ENCODE measurements around the gene CNOT2.

The CNOT2 gene

DNA sequence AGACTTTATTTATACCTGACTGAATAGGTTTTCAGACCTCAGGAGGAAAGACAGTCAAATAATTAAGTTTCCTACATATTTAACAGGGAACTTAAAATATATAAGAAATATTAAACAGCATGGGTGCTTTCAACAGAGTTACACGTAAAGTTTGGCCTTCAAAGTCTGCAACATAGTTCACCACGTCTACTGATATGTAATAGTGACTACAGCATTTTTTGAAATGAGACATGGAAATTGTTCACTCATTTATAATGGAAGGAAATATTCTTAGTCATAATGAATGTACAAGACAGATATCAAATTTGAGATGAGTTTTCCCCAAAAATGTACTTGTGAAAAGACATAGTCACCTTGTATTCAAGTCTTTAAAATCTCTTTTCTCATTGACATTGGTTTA lies 66.1 kb downstream of the CNOT2 start:
- TF ChIP-seq, protein P1, sequence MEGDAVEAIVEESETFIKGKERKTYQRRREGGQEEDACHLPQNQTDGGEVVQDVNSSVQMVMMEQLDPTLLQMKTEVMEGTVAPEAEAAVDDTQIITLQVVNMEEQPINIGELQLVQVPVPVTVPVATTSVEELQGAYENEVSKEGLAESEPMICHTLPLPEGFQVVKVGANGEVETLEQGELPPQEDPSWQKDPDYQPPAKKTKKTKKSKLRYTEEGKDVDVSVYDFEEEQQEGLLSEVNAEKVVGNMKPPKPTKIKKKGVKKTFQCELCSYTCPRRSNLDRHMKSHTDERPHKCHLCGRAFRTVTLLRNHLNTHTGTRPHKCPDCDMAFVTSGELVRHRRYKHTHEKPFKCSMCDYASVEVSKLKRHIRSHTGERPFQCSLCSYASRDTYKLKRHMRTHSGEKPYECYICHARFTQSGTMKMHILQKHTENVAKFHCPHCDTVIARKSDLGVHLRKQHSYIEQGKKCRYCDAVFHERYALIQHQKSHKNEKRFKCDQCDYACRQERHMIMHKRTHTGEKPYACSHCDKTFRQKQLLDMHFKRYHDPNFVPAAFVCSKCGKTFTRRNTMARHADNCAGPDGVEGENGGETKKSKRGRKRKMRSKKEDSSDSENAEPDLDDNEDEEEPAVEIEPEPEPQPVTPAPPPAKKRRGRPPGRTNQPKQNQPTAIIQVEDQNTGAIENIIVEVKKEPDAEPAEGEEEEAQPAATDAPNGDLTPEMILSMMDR (IDR thresholded peaks at IDR 0.05): no peak
- no peak for DNase-seq
- Mint-ChIP-seq H3K9me3 (peaks cover 18% of the 10 kb centered on the region), H3K27ac (no peak overlapping the region), H3K27me3 (ENCODE audit: low read depth, poor library complexity) (no peaks in the 10 kb centered on the region), H3K4me1 (no peaks in the 10 kb centered on the region), H3K4me3 (no peak overlapping the region), H3K36me3 (ENCODE audit: low read depth) (peaks cover 59% of the 10 kb centered on the region)

DNA sequence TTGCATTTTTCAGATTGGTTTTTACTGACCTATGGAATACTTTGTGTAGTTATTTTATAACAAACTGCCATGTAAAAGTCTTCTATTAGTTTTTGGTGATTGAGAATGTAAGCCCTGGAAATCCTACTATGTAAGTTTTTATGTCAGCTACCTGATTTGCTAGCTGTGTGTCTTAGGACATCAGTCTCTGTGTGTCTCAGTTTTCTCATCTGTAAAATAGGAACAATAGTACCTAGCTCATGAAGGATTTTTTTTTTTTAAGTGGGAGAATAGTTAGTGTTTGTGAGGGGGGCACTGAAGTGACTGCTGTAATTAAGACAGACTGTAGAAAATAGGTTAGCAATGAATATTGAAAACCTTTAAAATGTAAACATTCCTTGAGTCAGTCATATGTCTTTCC lies 70.9 kb downstream of the CNOT2 start:
- peaks cover 7% of the 10 kb centered on the region for H3K4me1 Mint-ChIP-seq
- peaks cover 38% of the 10 kb centered on the region for H3K36me3 Mint-ChIP-seq (ENCODE audit: low read depth)
- TF ChIP-seq, protein P1 (IDR thresholded peaks at IDR 0.05): no peak
- H3K27ac Mint-ChIP-seq: no peak overlapping the region
- DNase-seq: no peak
- H3K9me3 Mint-ChIP-seq: no peaks in the 10 kb centered on the region
- H3K4me3 Mint-ChIP-seq: no peak overlapping the region
- H3K27me3 Mint-ChIP-seq (ENCODE audit: low read depth, poor library complexity): no peaks in the 10 kb centered on the region

DNA sequence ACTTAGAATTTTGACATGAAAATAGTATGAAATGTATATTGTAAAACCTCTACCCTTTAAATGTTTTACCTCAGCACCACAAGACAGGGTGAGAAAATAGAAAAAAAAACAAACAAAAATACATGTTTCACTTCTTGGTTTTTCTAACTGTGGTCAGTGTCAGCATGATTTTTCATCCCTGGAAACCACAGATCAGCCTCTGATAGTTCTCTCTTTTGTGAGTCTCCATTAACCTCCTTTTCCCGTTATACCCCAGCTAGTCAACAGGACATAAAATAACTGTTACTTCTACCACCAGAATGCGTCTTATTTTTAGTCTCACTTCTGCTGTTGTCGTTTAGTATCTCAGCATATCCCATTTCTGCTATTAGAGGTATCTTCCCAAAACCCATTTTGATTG lies 74.5 kb downstream of the CNOT2 start:
- Mint-ChIP-seq H3K36me3 (ENCODE audit: low read depth) (peaks cover 34% of the 10 kb centered on the region), H3K27me3 (ENCODE audit: low read depth, poor library complexity) (no peaks in the 10 kb centered on the region), H3K4me1 (peaks cover 7% of the 10 kb centered on the region), H3K4me3 (no peak overlapping the region), H3K9me3 (no peaks in the 10 kb centered on the region), H3K27ac (peak overlapping the region; percentile 12)
- TF ChIP-seq, protein P1 (IDR thresholded peaks at IDR 0.05): no peak
- no peak for DNase-seq

DNA sequence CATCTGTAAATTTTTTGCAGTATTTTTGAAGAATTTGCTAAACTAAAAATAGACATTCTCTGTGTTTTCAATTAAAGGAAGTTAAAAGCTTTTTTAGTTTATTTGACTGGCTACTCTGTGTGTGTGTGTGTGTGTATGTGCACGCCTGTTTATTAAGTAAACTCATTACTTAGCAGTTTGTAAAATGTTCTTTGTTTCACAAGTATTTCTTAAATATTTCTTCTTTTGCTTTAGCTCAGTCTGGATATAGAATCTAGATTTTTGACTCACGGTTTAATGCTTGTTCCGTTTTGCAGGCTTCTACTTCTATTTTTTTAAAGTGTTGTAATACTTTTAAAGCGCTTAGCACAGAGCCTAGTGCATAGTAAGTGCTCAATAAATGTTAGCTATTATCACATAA lies 76.4 kb downstream of the CNOT2 start:
- H3K9me3 Mint-ChIP-seq: no peaks in the 10 kb centered on the region
- peaks cover 31% of the 10 kb centered on the region for H3K36me3 Mint-ChIP-seq (ENCODE audit: low read depth)
- H3K27me3 Mint-ChIP-seq (ENCODE audit: low read depth, poor library complexity): no peaks in the 10 kb centered on the region
- peaks cover 7% of the 10 kb centered on the region for H3K4me1 Mint-ChIP-seq
- H3K27ac Mint-ChIP-seq: no peak overlapping the region
- no peak overlapping the region for H3K4me3 Mint-ChIP-seq
- DNase-seq: no peak
- TF ChIP-seq, protein P1 (IDR thresholded peaks at IDR 0.05): no peak

DNA sequence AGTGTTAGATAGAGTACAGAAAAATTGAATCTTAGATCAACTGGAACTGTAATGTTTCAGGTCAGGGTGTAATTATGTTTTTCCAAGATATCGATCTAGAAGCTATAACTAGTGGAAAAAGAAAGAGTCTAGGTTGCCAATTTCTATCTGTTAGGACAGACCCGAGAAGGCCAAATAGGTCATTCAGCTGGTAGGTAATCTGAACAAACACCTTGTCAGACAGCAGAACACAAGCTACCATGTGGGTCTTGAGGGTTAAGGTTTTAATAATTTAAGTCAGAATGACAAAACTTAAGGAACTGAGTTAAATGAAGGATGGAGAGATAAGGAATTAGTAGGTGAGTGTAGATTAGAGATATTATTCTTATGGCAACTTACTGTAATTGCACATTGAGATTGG lies 78.0 kb downstream of the CNOT2 start:
- no peaks in the 10 kb centered on the region for H3K4me1 Mint-ChIP-seq
- H3K9me3 Mint-ChIP-seq: no peaks in the 10 kb centered on the region
- DNase-seq: no peak
- TF ChIP-seq, protein P1 (IDR thresholded peaks at IDR 0.05): no peak
- H3K27me3 Mint-ChIP-seq (ENCODE audit: low read depth, poor library complexity): no peaks in the 10 kb centered on the region
- H3K27ac Mint-ChIP-seq: no peak overlapping the region
- peaks cover 27% of the 10 kb centered on the region for H3K36me3 Mint-ChIP-seq (ENCODE audit: low read depth)
- no peak overlapping the region for H3K4me3 Mint-ChIP-seq

DNA sequence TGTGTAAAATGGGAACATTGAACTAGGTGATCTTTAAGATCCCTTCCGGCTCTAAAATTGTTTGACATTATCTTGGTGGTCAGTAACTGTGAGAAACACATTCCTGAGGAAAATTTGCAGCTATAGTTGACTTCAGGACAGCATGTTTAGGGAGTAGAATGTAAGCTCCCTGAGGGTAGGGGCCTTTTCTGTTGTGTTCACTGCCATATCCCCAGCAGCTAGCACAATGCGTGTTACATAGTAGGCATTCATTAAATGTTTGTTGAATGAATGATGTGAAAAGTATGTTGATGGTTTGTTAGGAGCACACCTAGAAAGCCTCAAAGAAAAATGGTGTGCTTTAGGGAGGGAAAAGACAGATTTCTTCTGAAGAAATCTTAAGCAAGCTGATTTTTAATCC lies 84.3 kb downstream of the CNOT2 start:
- peaks cover 61% of the 10 kb centered on the region for H3K36me3 Mint-ChIP-seq (ENCODE audit: low read depth)
- H3K27ac Mint-ChIP-seq: no peak overlapping the region
- DNase-seq: no peak
- H3K4me1 Mint-ChIP-seq: no peaks in the 10 kb centered on the region
- TF ChIP-seq, protein P1 (IDR thresholded peaks at IDR 0.05): no peak
- no peak overlapping the region for H3K4me3 Mint-ChIP-seq
- H3K27me3 Mint-ChIP-seq (ENCODE audit: low read depth, poor library complexity): no peaks in the 10 kb centered on the region
- H3K9me3 Mint-ChIP-seq: no peaks in the 10 kb centered on the region
